Measurements from ENCODE around the gene SLC66A1.

Gene SLC66A1

DNA sequence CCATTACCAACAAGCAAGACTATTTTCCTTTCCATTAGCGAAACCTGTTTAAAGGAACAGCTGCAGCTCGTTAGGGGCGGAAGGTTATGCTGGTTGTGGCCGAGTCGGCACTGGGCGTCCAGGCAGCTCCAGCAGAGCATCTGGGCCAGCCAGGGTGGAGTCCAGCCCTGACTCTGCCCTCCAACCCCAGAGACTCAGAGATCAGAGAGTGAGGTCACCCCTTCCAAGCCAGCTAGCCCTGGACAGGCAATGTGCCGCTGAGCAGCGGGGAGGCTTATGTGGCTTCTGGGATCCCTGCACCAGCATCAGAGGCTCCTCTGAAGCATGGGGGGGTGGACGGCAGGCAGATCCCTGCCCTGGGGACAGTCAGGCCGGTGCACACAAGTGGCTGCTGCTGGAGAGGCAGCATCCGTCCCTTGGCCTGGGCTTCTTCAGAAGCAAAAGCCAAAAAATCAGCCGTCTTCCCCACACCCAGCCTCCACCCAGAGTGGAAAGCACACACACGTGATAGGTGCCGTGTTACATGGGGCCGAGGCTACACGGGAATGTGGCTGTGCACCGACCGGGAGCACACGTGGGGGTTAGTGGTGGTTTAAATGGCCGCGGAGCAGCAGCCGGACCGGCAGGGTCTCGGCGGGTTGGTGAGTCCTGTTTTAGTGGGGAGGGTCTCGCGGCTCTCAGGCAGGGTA, 30.1 kb downstream of the SLC66A1 start:
- DNase-seq (ENCODE audit: low read depth in 1 of 2, low spot score in 1 of 2) = no peak
- no peak overlapping the region for H3K27ac ChIP-seq (replicated peaks)
- no peaks in the 10 kb centered on the region for H3K27me3 ChIP-seq (ENCODE audit: insufficient read depth, poor library complexity, severe bottlenecking)
- TF ChIP-seq POLR2AphosphoS5 (IDR thresholded peaks at IDR 0.05; ENCODE audit: low read depth) (no peak), GABPA (IDR thresholded peaks at IDR 0.05; ENCODE audit: low read depth) (no peak), SPI1 (IDR thresholded peaks at IDR 0.05; ENCODE audit: borderline replicate concordance, low read depth) (no peak)
- TF ChIP-seq, protein P1, sequence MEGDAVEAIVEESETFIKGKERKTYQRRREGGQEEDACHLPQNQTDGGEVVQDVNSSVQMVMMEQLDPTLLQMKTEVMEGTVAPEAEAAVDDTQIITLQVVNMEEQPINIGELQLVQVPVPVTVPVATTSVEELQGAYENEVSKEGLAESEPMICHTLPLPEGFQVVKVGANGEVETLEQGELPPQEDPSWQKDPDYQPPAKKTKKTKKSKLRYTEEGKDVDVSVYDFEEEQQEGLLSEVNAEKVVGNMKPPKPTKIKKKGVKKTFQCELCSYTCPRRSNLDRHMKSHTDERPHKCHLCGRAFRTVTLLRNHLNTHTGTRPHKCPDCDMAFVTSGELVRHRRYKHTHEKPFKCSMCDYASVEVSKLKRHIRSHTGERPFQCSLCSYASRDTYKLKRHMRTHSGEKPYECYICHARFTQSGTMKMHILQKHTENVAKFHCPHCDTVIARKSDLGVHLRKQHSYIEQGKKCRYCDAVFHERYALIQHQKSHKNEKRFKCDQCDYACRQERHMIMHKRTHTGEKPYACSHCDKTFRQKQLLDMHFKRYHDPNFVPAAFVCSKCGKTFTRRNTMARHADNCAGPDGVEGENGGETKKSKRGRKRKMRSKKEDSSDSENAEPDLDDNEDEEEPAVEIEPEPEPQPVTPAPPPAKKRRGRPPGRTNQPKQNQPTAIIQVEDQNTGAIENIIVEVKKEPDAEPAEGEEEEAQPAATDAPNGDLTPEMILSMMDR (IDR thresholded peaks at IDR 0.05; ENCODE audit: insufficient read depth, low read length) = no peak
- TF ChIP-seq, protein P2, sequence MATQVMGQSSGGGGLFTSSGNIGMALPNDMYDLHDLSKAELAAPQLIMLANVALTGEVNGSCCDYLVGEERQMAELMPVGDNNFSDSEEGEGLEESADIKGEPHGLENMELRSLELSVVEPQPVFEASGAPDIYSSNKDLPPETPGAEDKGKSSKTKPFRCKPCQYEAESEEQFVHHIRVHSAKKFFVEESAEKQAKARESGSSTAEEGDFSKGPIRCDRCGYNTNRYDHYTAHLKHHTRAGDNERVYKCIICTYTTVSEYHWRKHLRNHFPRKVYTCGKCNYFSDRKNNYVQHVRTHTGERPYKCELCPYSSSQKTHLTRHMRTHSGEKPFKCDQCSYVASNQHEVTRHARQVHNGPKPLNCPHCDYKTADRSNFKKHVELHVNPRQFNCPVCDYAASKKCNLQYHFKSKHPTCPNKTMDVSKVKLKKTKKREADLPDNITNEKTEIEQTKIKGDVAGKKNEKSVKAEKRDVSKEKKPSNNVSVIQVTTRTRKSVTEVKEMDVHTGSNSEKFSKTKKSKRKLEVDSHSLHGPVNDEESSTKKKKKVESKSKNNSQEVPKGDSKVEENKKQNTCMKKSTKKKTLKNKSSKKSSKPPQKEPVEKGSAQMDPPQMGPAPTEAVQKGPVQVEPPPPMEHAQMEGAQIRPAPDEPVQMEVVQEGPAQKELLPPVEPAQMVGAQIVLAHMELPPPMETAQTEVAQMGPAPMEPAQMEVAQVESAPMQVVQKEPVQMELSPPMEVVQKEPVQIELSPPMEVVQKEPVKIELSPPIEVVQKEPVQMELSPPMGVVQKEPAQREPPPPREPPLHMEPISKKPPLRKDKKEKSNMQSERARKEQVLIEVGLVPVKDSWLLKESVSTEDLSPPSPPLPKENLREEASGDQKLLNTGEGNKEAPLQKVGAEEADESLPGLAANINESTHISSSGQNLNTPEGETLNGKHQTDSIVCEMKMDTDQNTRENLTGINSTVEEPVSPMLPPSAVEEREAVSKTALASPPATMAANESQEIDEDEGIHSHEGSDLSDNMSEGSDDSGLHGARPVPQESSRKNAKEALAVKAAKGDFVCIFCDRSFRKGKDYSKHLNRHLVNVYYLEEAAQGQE (IDR thresholded peaks at IDR 0.05; ENCODE audit: insufficient replicate concordance, low read depth) = no peak
- no peak overlapping the region for H3K4me3 ChIP-seq (replicated peaks; ENCODE audit: insufficient read depth, low read length)

DNA sequence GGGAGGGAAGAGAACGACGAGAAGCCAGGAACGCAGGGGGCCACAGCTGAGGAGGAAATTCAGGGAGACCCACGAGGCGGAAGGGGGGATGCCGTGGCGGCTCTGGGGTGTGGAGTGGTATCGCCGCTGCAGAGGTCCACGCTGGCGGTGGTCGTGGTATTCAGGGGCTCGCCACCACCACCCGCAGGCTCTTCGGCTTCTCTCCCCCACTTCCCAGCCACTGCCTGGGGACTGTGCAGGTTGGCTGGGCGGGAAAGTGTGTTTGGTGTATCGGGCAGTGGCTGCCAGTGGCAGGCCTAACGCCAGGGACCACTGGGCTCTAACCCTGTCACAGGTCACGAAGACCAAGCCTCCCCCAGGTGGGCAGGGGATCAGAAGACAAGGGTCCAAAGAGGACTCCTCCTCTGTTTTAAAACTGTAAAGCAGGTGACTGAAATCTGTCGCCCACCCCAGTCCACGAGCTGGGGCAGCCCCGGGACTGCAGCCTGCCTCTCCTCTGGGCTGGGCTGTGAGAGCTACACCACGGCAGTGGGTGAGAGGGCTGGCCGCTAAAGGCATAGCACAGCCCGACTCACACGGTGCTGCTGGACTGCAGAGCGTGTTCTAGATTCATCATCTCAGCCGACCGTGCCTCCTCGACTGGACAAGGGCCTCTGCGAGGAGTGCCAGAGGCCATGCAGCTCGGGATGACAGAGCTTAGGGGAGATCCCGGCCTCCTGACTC, 30.9 kb downstream of the SLC66A1 start:
- Histone ChIP-seq H3K27ac (replicated peaks) (no peak overlapping the region), H3K4me3 (replicated peaks; ENCODE audit: insufficient read depth, low read length) (no peak overlapping the region), H3K27me3 (ENCODE audit: insufficient read depth, poor library complexity, severe bottlenecking) (no peaks in the 10 kb centered on the region)
- no peak for DNase-seq (ENCODE audit: low read depth in 1 of 2, low spot score in 1 of 2)
- TF ChIP-seq SPI1 (IDR thresholded peaks at IDR 0.05; ENCODE audit: borderline replicate concordance, low read depth) (no peak), POLR2AphosphoS5 (IDR thresholded peaks at IDR 0.05; ENCODE audit: low read depth) (no peak), GABPA (IDR thresholded peaks at IDR 0.05; ENCODE audit: low read depth) (no peak)
- TF ChIP-seq, protein P1 (IDR thresholded peaks at IDR 0.05; ENCODE audit: insufficient read depth, low read length) = no peak
- TF ChIP-seq, protein P2 (IDR thresholded peaks at IDR 0.05; ENCODE audit: insufficient replicate concordance, low read depth) = no peak

- TF ChIP-seq SPI1 (IDR thresholded peaks at IDR 0.05; ENCODE audit: borderline replicate concordance, low read depth) (no peak), GABPA (IDR thresholded peaks at IDR 0.05; ENCODE audit: low read depth) (no peak), POLR2AphosphoS5 (IDR thresholded peaks at IDR 0.05; ENCODE audit: low read depth) (no peak)
- TF ChIP-seq, protein P2 (IDR thresholded peaks at IDR 0.05; ENCODE audit: insufficient replicate concordance, low read depth) = no peak
- TF ChIP-seq, protein P1 (IDR thresholded peaks at IDR 0.05; ENCODE audit: insufficient read depth, low read length) = no peak
Measured at GRCh38 chr1:19343617-19344350, 31.7 kb downstream of the SLC66A1 start.

More at GRCh38 chr1:19343617-19344350, 31.7 kb downstream of the SLC66A1 start:
- H3K27me3 ChIP-seq (ENCODE audit: insufficient read depth, poor library complexity, severe bottlenecking) = no peaks in the 10 kb centered on the region
- DNase-seq (ENCODE audit: low read depth in 1 of 2, low spot score in 1 of 2) = no peak
- H3K27ac ChIP-seq (replicated peaks) = no peak overlapping the region
- no peak overlapping the region for H3K4me3 ChIP-seq (replicated peaks; ENCODE audit: insufficient read depth, low read length)

Measured in HL-60 (cell line).